ENCODE results near the gene UPK3BL2.
"Not testable (repeated sequence)": the region's sequence is repeated elsewhere in the genome, so short reads cannot be mapped to it uniquely, and the experiment has no call there.

The UPK3BL2 gene

GRCh38 chr7:102527822-102528793, 15.4 kb downstream of the UPK3BL2 start:
- DNase-seq (ENCODE audit: low read depth): not testable (repeated sequence)

- not testable (repeated sequence) for DNase-seq (ENCODE audit: low read depth)
Observed at GRCh38 chr7:102527182-102527581, 16.3 kb downstream of the UPK3BL2 start.

GRCh38 chr7:102524803-102525202, 18.7 kb downstream of the UPK3BL2 start:
- not testable (repeated sequence) for DNase-seq (ENCODE audit: low read depth)

GRCh38 chr7:102520797-102521196, 22.7 kb downstream of the UPK3BL2 start:
- not testable (repeated sequence) for DNase-seq (ENCODE audit: low read depth)

- not testable (repeated sequence) for DNase-seq (ENCODE audit: low read depth)
Observed at GRCh38 chr7:102517550-102518147, 25.8 kb downstream of the UPK3BL2 start, which contains the start of gene RASA4B. Gene RASA4B, minus strand, starts transcription at chr7:102517777. Its CDS starts 67 bp downstream, at chr7:102517710.

GRCh38 chr7:102516951-102517350, 26.5 kb downstream of the UPK3BL2 start:
- DNase-seq (ENCODE audit: low read depth): not testable (repeated sequence)

- not testable (repeated sequence) for DNase-seq (ENCODE audit: low read depth)
Observed at GRCh38 chr7:102515889-102516288, 27.6 kb downstream of the UPK3BL2 start.

- not testable (repeated sequence) for DNase-seq (ENCODE audit: low read depth)
Observed at GRCh38 chr7:102514881-102515721, 28.4 kb downstream of the UPK3BL2 start.

GRCh38 chr7:102512642-102513221, 30.8 kb downstream of the UPK3BL2 start:
- not testable (repeated sequence) for DNase-seq (ENCODE audit: low read depth)

- DNase-seq (ENCODE audit: low read depth): not testable (repeated sequence)
Observed at GRCh38 chr7:102511860-102512522, 31.5 kb downstream of the UPK3BL2 start.

- DNase-seq (ENCODE audit: low read depth): not testable (repeated sequence)
Observed at GRCh38 chr7:102510575-102510974, 32.9 kb downstream of the UPK3BL2 start.

GRCh38 chr7:102507410-102508088, 35.9 kb downstream of the UPK3BL2 start:
- DNase-seq (ENCODE audit: low read depth): not testable (repeated sequence)

GRCh38 chr7:102505298-102506185, 38.0 kb downstream of the UPK3BL2 start:
- not testable (repeated sequence) for DNase-seq (ENCODE audit: low read depth)

- DNase-seq (ENCODE audit: low read depth): not testable (repeated sequence)
Observed at GRCh38 chr7:102503141-102503540, 40.4 kb downstream of the UPK3BL2 start.

GRCh38 chr7:102498321-102498720, 45.2 kb downstream of the UPK3BL2 start:
- DNase-seq (ENCODE audit: low read depth): not testable (repeated sequence)

- DNase-seq (ENCODE audit: low read depth): not testable (repeated sequence)
Observed at GRCh38 chr7:102497308-102497707, 46.2 kb downstream of the UPK3BL2 start.

- DNase-seq (ENCODE audit: low read depth): not testable (repeated sequence)
Observed at GRCh38 chr7:102496861-102497260, 46.6 kb downstream of the UPK3BL2 start.

GRCh38 chr7:102494473-102495149, 48.9 kb downstream of the UPK3BL2 start:
- DNase-seq (ENCODE audit: low read depth): not testable (repeated sequence)

GRCh38 chr7:102494026-102494425, 49.5 kb downstream of the UPK3BL2 start:
- not testable (repeated sequence) for DNase-seq (ENCODE audit: low read depth)
